ENCODE measurements around the gene P2RX7.
A peak's percentile ranks its signal among the peaks of the same experiment; 100 is the strongest.

P2RX7 gene

GRCh38 chr12:121236776-121237175 lies 104.1 kb downstream of the P2RX7 start:
- no peak for DNase-seq

GRCh38 chr12:121237415-121237814 lies 104.7 kb downstream of the P2RX7 start:
- peak; percentile 8 for DNase-seq

All from DMS153 (cell line).